GM12873 (cell line): Measurements from ENCODE around the gene FCER1A.

Experiments used
- TF ChIP-seq, protein P1 (sequence below): IDR thresholded peaks from 2 replicates; pipeline ENCODE4 v1.5.1; 2012; ENCODE audit warnings: low read depth, mild to moderate bottlenecking, moderate library complexity, low read length, control low read depth; ENCODE audit not compliant: insufficient read depth; ENCODE audit errors: missing control alignments

FCER1A gene

DNA sequence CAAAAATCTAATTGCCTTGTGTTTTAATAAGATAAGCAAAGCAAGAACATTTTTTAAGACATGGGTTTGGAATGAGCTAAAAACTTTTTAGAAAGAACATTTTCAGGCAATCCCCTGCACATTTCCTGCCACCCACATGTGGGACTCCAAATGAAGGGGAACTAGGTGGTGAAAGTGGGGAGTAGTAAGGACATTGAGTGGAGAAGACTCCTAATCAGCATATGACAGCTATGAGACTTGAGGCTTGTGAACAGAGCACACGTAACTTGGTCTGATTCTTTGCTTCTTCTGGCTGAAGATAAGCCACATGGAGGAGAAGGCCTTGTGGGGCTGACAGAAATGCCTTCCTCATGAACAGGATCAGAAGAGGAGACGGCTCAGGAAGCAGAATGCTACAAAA is 50.3 kb downstream of the FCER1A start:
- TF ChIP-seq, protein P1, sequence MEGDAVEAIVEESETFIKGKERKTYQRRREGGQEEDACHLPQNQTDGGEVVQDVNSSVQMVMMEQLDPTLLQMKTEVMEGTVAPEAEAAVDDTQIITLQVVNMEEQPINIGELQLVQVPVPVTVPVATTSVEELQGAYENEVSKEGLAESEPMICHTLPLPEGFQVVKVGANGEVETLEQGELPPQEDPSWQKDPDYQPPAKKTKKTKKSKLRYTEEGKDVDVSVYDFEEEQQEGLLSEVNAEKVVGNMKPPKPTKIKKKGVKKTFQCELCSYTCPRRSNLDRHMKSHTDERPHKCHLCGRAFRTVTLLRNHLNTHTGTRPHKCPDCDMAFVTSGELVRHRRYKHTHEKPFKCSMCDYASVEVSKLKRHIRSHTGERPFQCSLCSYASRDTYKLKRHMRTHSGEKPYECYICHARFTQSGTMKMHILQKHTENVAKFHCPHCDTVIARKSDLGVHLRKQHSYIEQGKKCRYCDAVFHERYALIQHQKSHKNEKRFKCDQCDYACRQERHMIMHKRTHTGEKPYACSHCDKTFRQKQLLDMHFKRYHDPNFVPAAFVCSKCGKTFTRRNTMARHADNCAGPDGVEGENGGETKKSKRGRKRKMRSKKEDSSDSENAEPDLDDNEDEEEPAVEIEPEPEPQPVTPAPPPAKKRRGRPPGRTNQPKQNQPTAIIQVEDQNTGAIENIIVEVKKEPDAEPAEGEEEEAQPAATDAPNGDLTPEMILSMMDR = no peak
